Mesothelial cell of epicardium (in vitro differentiated cells): ENCODE data around the gene NPIPB8. TPM values are rescaled to one million over a fixed set of nuclear protein-coding genes. Genes with fewer than 3 reads are reported as not detected.
"Not testable (repeated sequence)": the region's sequence is repeated elsewhere in the genome, so short reads cannot be mapped to it uniquely, and the experiment has no call there.

Experiments used
- DNase-seq, 2 experiments: peaks; one replicate each; pipeline ENCODE4 v3.0.0; 2021; ENCODE audit warnings: low spot score in 2 of 2; ENCODE audit not compliant: unreplicated experiment in 2 of 2
- H3K27ac Mint-ChIP-seq: 2 replicates; pipeline ENCODE4 v1.8.0; 2021; ENCODE audit warnings: mixed read lengths
- H3K27me3 Mint-ChIP-seq: 2 replicates; pipeline ENCODE4 v1.8.0; 2021; ENCODE audit warnings: low read depth, mixed read lengths
- H3K36me3 Mint-ChIP-seq: 2 replicates; pipeline ENCODE4 v1.8.0; 2021; ENCODE audit warnings: mixed read lengths
- H3K4me1 Mint-ChIP-seq: 2 replicates; pipeline ENCODE4 v1.8.0; 2021; ENCODE audit warnings: mixed read lengths
- H3K4me3 Mint-ChIP-seq: 2 replicates; pipeline ENCODE4 v1.8.0; 2021; ENCODE audit warnings: mild to moderate bottlenecking, moderate library complexity, mixed read lengths
- H3K9me3 Mint-ChIP-seq: 2 replicates; pipeline ENCODE4 v1.8.0; 2021; ENCODE audit warnings: mixed read lengths
- total RNA-seq: library from RNA; stranded (reverse); gene quantifications from 3 replicates; pipeline ENCODE4 v1.2.1, GENCODE V29; 2021
- TF ChIP-seq, protein P1 (sequence below): fragments of 200-600 bp; sonication (generic); IDR thresholded peaks from one replicate; pipeline ENCODE4 v1.5.0; 2021; ENCODE audit warnings: antibody characterized with exemption; ENCODE audit not compliant: unreplicated experiment

Gene NPIPB8
- total RNA-seq, 1 donor from 2014 or later: 0.49 TPM

DNA sequence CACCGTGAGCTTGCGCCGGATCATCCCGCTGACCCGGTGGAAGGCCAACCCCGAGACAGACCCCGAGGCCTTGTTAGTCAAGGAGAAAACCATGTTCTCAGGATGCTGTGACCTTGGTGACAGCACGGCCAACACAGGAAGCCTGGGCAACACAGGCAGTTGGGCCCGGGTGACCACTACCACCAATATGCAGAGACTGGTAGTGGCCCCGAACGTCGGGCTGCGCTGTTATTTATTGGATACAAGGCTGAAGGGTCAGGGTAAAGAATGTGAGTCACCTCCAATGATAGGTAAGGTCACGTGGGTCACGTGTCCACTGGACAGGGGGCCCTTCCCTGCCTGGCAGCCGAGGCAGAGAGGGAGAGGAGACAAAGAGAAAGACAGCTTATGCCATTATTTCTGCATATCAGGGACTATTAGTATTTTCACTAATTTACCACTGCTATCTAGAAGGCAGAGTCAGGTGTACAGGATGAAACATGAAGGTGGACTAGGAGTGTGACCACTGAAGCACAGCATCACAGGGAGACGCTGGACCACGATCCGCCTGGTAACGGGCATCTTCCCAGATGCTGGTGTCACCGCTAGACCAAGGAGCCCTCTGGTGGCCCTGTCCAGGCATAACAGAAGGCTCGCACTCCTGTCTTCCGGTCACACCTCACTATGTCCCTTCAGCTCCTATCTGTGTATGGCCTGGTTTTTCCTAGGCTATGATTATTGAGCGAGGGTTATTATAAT lies 22.2 kb upstream of the NPIPB8 start:
- H3K4me1 Mint-ChIP-seq, H3K36me3 Mint-ChIP-seq, H3K27ac Mint-ChIP-seq, H3K9me3 Mint-ChIP-seq, H3K4me3 Mint-ChIP-seq: not testable (repeated sequence)
- peaks cover 18% of the 10 kb centered on the region for H3K27me3 Mint-ChIP-seq
- TF ChIP-seq, protein P1, sequence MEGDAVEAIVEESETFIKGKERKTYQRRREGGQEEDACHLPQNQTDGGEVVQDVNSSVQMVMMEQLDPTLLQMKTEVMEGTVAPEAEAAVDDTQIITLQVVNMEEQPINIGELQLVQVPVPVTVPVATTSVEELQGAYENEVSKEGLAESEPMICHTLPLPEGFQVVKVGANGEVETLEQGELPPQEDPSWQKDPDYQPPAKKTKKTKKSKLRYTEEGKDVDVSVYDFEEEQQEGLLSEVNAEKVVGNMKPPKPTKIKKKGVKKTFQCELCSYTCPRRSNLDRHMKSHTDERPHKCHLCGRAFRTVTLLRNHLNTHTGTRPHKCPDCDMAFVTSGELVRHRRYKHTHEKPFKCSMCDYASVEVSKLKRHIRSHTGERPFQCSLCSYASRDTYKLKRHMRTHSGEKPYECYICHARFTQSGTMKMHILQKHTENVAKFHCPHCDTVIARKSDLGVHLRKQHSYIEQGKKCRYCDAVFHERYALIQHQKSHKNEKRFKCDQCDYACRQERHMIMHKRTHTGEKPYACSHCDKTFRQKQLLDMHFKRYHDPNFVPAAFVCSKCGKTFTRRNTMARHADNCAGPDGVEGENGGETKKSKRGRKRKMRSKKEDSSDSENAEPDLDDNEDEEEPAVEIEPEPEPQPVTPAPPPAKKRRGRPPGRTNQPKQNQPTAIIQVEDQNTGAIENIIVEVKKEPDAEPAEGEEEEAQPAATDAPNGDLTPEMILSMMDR: peak; percentile 59
- peak in 1 of 2 experiments; percentile 65 for DNase-seq

- H3K9me3 Mint-ChIP-seq, DNase-seq, H3K27ac Mint-ChIP-seq, H3K4me1 Mint-ChIP-seq, H3K36me3 Mint-ChIP-seq, H3K4me3 Mint-ChIP-seq: not testable (repeated sequence)
- TF ChIP-seq, protein P1: peak; percentile 31
- peaks cover 18% of the 10 kb centered on the region for H3K27me3 Mint-ChIP-seq
Observed at GRCh38 chr16:28616224-28616577, 21.7 kb upstream of the NPIPB8 start.

DNA sequence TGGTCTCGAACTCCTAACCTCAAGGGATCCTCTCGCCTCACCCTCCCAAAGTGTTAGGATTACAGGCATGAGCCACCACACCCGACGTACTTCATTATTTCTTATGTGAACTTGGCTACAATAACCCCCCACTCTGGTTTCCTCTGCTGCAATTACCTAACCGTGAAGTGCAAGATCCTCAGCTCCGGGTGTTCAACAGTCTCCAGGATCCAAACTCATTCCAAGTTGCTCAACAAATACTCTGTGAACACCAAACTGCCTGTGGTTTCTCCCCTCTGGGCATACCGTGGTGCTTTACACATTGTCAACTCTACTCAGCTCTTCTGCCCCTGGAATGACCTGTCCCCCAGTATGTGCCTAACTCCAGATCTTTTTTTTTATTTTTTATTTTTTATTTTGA lies 21.2 kb upstream of the NPIPB8 start:
- TF ChIP-seq, protein P1: no peak
- DNase-seq: no peak
- Mint-ChIP-seq H3K27ac (no peak overlapping the region), H3K4me1 (peaks cover 1% of the 10 kb centered on the region), H3K4me3 (no peak overlapping the region), H3K9me3 (no peaks in the 10 kb centered on the region), H3K36me3 (no peaks in the 10 kb centered on the region), H3K27me3 (peaks cover 18% of the 10 kb centered on the region)

- no peaks in the 10 kb centered on the region for H3K36me3 Mint-ChIP-seq
- H3K27me3 Mint-ChIP-seq: peaks cover 18% of the 10 kb centered on the region
- H3K27ac Mint-ChIP-seq: no peak overlapping the region
- TF ChIP-seq, protein P1: no peak
- H3K9me3 Mint-ChIP-seq: no peaks in the 10 kb centered on the region
- H3K4me1 Mint-ChIP-seq: peaks cover 4% of the 10 kb centered on the region
- no peak overlapping the region for H3K4me3 Mint-ChIP-seq
- no peak for DNase-seq
Observed at GRCh38 chr16:28617874-28618273, 20.0 kb upstream of the NPIPB8 start.

GRCh38 chr16:28620316-28620715 lies 17.5 kb upstream of the NPIPB8 start:
- H3K36me3 Mint-ChIP-seq, H3K27ac Mint-ChIP-seq, H3K4me1 Mint-ChIP-seq, H3K9me3 Mint-ChIP-seq, H3K4me3 Mint-ChIP-seq, DNase-seq: not testable (repeated sequence)
- H3K27me3 Mint-ChIP-seq: peaks cover 18% of the 10 kb centered on the region

GRCh38 chr16:28621481-28622155 lies 16.2 kb upstream of the NPIPB8 start:
- TF ChIP-seq, protein P1: no peak
- Mint-ChIP-seq H3K27ac (no peak overlapping the region), H3K4me3 (no peak overlapping the region), H3K4me1 (peaks cover 4% of the 10 kb centered on the region), H3K9me3 (no peaks in the 10 kb centered on the region), H3K36me3 (no peaks in the 10 kb centered on the region), H3K27me3 (peaks cover 17% of the 10 kb centered on the region)
- no peak for DNase-seq

DNA sequence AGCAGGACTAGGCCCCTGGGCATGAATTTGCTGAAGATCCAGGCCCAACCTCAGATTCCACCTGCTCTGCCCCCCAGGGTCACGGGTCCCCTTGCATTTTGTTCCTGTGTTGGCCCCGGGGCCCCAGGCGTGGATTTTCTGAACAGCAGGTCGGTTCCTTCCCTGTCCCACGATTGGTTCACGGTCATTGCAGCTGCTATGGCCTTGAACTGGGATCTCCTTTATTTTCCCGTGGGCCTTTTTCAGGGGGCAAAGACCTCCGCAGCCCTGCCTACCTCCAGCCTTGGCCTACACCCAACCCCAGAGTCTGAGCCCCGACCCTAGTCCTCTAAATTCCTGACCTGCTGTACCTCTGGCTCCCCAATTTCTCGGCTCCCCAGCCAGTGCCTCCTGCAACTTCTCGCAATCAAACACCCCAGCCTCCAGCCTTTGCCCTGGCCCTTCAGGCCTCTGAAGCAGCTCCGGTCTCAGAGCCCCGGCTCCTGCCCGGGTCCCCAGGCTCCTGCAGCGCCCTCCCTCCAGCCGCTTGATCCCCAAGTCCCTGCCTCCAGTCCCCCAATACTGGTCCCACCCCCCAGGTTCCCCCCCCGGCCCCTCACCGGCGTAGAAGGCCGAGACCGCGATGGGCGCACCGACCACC lies 15.2 kb upstream of the NPIPB8 start:
- H3K27me3 Mint-ChIP-seq, H3K4me3 Mint-ChIP-seq, H3K4me1 Mint-ChIP-seq, H3K36me3 Mint-ChIP-seq, DNase-seq, H3K27ac Mint-ChIP-seq, H3K9me3 Mint-ChIP-seq: not testable (repeated sequence)
